Osteoblast (primary cell): Measurements from ENCODE around the gene EXD3. TPM values are rescaled to one million over a fixed set of nuclear protein-coding genes. Genes with fewer than 3 reads are reported as not detected.

Experiments used
- DNase-seq: peaks from one replicate; pipeline ENCODE4 v3.0.0; 2011; ENCODE audit warnings: low spot score, mixed read lengths; ENCODE audit not compliant: insufficient read length; ENCODE audit errors: missing footprints
- H2AFZ ChIP-seq: 2 replicates; pipeline ENCODE4 v1.6.0; 2011; ENCODE audit warnings: mild to moderate bottlenecking, low read length
- H3K27ac ChIP-seq: 2 replicates; pipeline ENCODE4 v1.5.1; 2011; ENCODE audit warnings: mild to moderate bottlenecking, low read depth, low read length, moderate library complexity
- H3K27me3 ChIP-seq: 2 replicates; pipeline ENCODE4 v1.6.0; 2012; ENCODE audit warnings: mild to moderate bottlenecking, control low read depth, inconsistent platforms, low read length, moderate library complexity; ENCODE audit not compliant: insufficient read depth
- H3K36me3 ChIP-seq: 2 replicates; pipeline ENCODE4 v1.5.1; 2011; ENCODE audit warnings: mild to moderate bottlenecking, low read length, control low read depth, moderate library complexity; ENCODE audit not compliant: insufficient read depth
- H3K4me1 ChIP-seq: 2 replicates; pipeline ENCODE4 v1.5.1; 2011; ENCODE audit warnings: mild to moderate bottlenecking, low read length, control low read depth, moderate library complexity; ENCODE audit not compliant: insufficient read depth
- H3K4me2 ChIP-seq: 2 replicates; pipeline ENCODE4 v1.6.0; 2011; ENCODE audit warnings: mild to moderate bottlenecking, low read length; ENCODE audit not compliant: insufficient read depth
- H3K4me3 ChIP-seq: fragments of 200-600 bp; sonication (generic); 3 replicates; pipeline ENCODE4 v1.5.1; 2012; ENCODE audit warnings: mild to moderate bottlenecking, low read length, inconsistent platforms; ENCODE audit not compliant: insufficient read depth
- H3K79me2 ChIP-seq: 2 replicates; pipeline ENCODE4 v1.6.0; 2012; ENCODE audit warnings: mild to moderate bottlenecking, low read length, control low read depth, inconsistent platforms; ENCODE audit not compliant: insufficient read depth
- H3K9me3 ChIP-seq: 2 replicates; pipeline ENCODE4 v1.5.1; 2011; ENCODE audit warnings: low read depth, low read length, control low read depth
- H4K20me1 ChIP-seq: 2 replicates; pipeline ENCODE4 v1.6.0; 2012; ENCODE audit warnings: mild to moderate bottlenecking, low read length, control low read depth; ENCODE audit not compliant: insufficient read depth
- total RNA-seq: library from RNA; depleted of rRNA; stranded (reverse); fragments of >200 nt; gene quantifications from 2 replicates; pipeline ENCODE4 v1.2.3, GENCODE V29; 2012
- TF ChIP-seq, protein P1 (sequence below): IDR thresholded peaks from 2 replicates; pipeline ENCODE4 v1.5.1; 2011; ENCODE audit warnings: mild to moderate bottlenecking, low read depth, low read length, moderate library complexity; ENCODE audit errors: extremely low read depth

Gene EXD3
- total RNA-seq, 1 donor: 7.6 TPM

DNA sequence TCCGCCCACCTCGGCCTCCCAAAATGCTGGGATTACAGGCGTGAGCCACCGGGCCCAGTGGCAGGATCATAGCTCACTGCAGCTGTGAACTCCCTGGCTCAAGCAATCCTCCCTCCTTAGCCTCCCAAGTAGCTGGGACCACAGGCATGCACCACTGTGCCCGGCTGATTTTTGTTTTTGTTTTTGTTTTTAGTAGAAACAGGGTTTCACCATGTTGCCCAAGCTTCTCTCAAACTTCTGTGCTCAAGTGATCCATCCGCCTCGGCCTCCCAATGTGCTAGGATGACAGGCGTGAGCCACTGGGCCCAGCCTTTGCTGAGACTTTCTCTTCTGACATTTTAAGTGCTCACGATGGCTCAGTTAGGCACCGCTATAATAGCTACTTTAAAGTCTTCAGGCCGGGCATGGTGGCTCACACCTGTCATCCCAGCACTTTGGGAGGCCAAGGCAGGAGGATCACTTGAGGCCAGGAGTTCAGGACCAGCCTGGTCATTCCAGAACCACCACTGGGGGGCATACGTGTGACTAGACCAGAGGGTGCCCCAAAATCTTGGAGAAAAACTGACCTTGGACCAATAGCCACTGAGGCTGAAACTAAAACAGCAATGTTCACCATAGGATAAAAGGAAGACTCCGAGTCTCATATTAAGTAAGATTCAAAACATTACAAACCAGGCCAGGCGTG lies 21.3 kb upstream of the EXD3 start:
- H3K79me2 ChIP-seq: no peaks in the 10 kb centered on the region
- H3K27me3 ChIP-seq: peaks cover 12% of the 10 kb centered on the region
- H4K20me1 ChIP-seq: no peaks in the 10 kb centered on the region
- H2AFZ ChIP-seq: no peak overlapping the region
- no peak overlapping the region for H3K4me2 ChIP-seq
- H3K27ac ChIP-seq: no peak overlapping the region
- H3K4me3 ChIP-seq: no peak overlapping the region
- H3K4me1 ChIP-seq: no peaks in the 10 kb centered on the region
- TF ChIP-seq, protein P1, sequence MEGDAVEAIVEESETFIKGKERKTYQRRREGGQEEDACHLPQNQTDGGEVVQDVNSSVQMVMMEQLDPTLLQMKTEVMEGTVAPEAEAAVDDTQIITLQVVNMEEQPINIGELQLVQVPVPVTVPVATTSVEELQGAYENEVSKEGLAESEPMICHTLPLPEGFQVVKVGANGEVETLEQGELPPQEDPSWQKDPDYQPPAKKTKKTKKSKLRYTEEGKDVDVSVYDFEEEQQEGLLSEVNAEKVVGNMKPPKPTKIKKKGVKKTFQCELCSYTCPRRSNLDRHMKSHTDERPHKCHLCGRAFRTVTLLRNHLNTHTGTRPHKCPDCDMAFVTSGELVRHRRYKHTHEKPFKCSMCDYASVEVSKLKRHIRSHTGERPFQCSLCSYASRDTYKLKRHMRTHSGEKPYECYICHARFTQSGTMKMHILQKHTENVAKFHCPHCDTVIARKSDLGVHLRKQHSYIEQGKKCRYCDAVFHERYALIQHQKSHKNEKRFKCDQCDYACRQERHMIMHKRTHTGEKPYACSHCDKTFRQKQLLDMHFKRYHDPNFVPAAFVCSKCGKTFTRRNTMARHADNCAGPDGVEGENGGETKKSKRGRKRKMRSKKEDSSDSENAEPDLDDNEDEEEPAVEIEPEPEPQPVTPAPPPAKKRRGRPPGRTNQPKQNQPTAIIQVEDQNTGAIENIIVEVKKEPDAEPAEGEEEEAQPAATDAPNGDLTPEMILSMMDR: no peak
- H3K9me3 ChIP-seq: no peaks in the 10 kb centered on the region
- no peak for DNase-seq
- no peaks in the 10 kb centered on the region for H3K36me3 ChIP-seq

DNA sequence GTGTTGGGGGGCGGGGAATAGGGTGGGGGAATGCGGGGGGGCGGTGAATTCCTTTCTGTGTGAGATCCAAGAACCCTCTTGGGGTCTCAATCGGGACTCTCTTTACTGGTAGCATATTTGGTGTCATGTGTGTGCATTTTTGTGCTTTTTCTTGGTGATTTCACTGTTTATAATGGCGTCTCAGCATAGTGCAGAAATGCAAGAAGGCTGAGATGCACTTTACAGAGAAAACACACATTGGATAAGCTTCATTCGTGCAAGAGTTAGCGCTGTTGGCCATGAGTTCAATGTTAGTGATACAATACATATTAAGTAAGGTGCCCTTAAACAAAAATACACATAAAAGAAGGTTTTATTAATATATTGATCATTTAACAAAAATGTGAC lies 19.0 kb upstream of the EXD3 start:
- no peaks in the 10 kb centered on the region for H3K4me1 ChIP-seq
- no peak overlapping the region for H3K4me2 ChIP-seq
- H4K20me1 ChIP-seq: no peaks in the 10 kb centered on the region
- TF ChIP-seq, protein P1: no peak
- no peak overlapping the region for H3K4me3 ChIP-seq
- no peaks in the 10 kb centered on the region for H3K36me3 ChIP-seq
- H2AFZ ChIP-seq: no peak overlapping the region
- no peak overlapping the region for H3K27ac ChIP-seq
- DNase-seq: no peak
- peaks cover 12% of the 10 kb centered on the region for H3K27me3 ChIP-seq
- no peaks in the 10 kb centered on the region for H3K79me2 ChIP-seq
- no peaks in the 10 kb centered on the region for H3K9me3 ChIP-seq

DNA sequence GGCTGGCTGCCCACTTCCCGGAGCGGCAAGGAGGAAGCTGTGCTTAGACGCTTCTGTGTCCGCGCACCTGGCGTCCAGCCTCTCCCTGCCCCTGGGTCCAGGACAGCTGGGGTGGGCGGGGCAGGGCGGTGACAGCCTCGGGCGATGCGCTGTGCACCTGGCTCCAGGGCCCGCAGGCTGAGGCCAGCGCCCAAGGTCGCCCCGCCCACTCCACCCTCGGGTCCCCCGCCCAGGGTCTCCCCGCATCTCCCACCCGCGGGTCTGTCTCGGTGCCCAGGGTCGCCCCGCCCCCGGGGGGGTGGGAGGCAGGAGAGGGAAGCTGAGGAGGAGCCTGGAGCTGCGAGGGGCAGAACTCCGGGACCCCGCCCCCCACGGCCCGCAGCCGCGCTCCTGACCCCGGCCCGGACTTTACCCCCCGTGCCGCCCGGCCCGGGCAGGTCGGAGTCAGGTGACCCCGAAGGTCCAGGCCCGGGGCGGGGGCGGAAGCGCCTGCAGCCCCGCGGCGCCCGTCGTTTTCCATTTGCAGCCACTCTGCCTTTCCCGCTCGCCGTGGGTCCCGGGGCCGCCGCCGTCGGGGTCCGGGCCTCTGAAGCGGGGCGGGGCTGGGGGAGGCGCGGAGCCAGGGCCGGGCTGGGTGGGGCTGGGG lies 18.4 kb upstream of the EXD3 start, which contains the start of gene ENTPD8:
ENTPD8 (minus strand) TSS at position 69 of the 646 bp plus-strand sequence. CDS start 3,072 bp downstream, outside the sequence.
- Histone ChIP-seq H3K27me3 (peaks cover 12% of the 10 kb centered on the region), H3K4me2 (peak within 1 kb of the TSS; percentile 43), H3K79me2 (no peaks in the 10 kb centered on the region), H3K4me1 (peaks cover under 1% of the 10 kb centered on the region), H3K9me3 (no peaks in the 10 kb centered on the region), H4K20me1 (no peaks in the 10 kb centered on the region), H3K27ac (no peak within 1 kb of the TSS), H3K4me3 (peak within 1 kb of the TSS; percentile 43), H2AFZ (no peak within 1 kb of the TSS), H3K36me3 (no peaks in the 10 kb centered on the region)
- TF ChIP-seq, protein P1: no peak
- no peak for DNase-seq

DNA sequence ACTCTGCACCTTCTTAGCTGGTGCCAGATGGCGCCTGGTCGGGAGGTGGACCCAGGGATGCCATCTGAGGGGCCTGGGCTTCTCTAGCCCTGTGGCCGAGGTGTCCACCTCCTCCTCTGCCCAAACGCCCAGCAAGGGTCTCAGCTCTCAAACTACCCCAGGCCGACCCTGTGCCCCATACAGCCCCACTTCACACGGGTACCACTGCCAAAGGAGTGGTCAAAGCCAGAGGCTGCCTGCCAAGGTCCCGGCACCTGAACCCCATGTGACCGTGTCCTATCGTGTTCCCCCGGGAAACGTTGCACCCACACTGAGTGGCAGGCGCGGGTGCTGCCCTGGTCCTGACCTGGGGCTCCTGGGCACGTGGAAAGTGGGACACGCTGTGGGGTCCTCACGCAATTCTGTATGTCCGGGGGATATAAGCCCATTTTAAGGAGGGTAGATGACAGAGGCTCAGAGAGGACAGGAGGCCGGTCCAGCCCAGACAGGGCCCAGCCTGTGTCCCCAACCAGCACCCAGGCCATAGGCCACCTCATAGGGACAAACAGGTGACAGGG lies 16.3 kb upstream of the EXD3 start:
- Histone ChIP-seq H3K9me3 (no peaks in the 10 kb centered on the region), H3K4me3 (no peak overlapping the region), H3K36me3 (no peaks in the 10 kb centered on the region), H3K79me2 (no peaks in the 10 kb centered on the region), H3K4me2 (no peak overlapping the region), H3K27ac (no peak overlapping the region), H3K27me3 (peaks cover 12% of the 10 kb centered on the region), H3K4me1 (peaks cover 8% of the 10 kb centered on the region), H2AFZ (no peak overlapping the region), H4K20me1 (no peaks in the 10 kb centered on the region)
- no peak for DNase-seq
- TF ChIP-seq, protein P1: no peak
